ENCODE data around the gene MTERF4.

Gene MTERF4

GRCh38 chr2:241051578-241052487 lies 50.3 kb downstream of the MTERF4 start:
- no peak for DNase-seq (ENCODE audit: low read depth in 4 of 4, low spot score in 1 of 4)

DNA sequence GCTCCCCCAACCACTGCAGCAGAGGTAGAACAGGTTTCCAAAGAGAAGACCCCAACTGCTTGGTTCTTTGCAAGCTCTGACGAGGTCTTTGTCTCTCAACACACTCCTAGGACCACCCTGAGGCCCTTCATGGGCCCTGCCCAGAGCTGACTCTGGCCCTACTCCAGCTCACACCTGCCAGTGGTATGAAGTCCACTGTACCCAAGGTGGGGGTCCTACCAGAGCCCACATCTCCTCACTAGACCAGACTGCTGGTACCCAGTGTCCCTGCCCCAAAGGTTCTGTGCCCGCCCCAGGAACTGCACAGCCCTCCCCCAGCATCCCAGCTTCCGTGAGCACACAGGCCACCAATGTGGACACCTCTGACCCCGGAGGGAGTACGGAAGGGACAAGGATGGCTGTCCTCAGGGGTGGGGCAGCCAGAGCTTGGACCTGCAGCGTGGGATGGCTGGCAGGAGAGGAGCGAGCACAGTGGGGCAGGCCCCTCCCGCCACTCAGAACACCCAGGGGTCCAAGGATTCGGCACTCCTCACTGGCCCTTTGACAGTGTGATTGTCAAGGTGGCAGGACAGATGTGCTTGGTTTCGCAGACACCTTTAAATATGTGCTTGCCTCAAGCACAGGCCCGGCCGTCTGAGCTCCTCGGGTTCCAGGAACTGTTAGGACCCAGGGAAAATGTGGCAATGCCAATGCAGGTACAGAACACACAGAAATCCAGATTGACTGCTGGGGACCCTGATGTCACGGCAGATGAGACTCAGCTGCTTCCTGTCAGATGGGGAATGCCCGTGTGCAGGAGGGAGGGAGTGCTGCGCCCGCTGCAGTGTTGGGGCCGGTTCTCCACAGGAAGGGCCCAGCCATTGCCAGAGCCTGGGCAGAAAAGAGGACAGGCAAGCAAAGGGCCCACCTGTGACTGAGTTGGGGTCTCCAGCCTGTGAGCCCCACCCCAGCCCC lies 51.2 kb downstream of the MTERF4 start:
- DNase-seq (ENCODE audit: low read depth in 4 of 4, low spot score in 1 of 4): no peak

GRCh38 chr2:241049739-241050623 lies 52.1 kb downstream of the MTERF4 start:
- DNase-seq (ENCODE audit: low read depth in 4 of 4, low spot score in 1 of 4): no peak

DNA sequence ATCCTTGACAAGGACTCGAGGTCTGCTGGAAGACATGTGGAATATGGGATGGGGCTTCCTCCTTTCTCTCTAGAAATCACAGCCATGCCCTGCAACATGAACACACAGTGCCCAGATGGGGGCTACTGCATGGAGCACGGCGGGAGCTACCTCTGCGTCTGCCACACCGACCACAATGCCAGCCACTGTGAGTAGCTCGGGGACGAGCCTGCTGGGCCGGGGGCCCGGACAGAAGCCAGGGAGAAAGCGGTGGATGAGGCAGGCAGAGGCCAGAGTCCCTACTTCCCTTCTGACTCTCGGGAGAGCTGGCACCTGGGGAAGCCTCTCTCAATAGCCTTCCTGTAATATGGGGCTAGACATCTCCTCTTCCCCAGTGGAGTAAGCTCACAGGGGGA lies 53.1 kb downstream of the MTERF4 start:
- no peak for DNase-seq (ENCODE audit: low read depth in 4 of 4, low spot score in 1 of 4)

DNA sequence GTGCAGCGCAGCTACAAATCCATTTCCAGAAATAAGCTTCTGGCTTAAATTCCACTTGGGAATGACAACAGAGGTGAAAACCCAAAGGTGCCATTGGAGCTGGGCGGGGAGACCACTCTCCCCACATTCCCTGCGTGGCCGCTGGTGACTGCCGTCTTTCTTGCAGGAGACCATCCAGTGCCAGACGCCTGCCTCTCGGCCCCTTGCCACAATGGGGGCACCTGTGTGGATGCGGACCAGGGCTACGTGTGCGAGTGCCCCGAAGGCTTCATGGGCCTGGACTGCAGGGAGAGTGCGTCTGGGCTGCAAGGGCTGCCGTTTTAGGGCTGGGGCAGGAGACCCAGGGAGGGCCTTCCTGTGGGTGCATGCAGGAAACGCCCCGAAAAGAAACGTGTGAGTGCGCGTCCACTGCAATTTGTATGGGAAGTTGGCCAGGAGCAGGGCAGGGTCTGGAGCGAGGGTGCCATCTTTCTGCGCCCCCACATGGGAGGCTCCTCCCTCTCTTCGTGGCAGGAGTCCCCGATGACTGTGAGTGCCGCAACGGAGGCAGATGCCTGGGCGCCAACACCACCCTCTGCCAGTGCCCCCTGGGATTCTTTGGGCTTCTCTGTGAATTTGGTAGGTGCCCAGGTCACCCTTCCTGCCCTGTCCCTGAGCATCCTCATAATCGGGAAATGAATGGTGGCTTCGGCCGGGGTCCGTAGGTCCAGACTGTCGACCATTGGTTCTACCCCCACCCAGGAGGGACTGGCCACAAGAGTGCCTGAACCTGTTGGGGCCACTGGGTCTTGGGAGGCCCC lies 53.7 kb downstream of the MTERF4 start:
- DNase-seq (ENCODE audit: low read depth in 4 of 4, low spot score in 1 of 4): no peak

- no peak for DNase-seq (ENCODE audit: low read depth in 4 of 4, low spot score in 1 of 4)
These were observed 54.7 kb downstream of the MTERF4 start for GRCh38 chr2:241047253-241048010.
